GM19193 (cell line): ENCODE measurements around the gene FBXL17.

Experiments used
- POLR2A ChIP-seq: IDR thresholded peaks from 4 replicates; pipeline ENCODE4 v1.6.1; 2011; ENCODE audit not compliant: insufficient read depth, insufficient read length; ENCODE audit errors: extremely low read depth

FBXL17 gene

GRCh38 chr5:107971846-107972245, 410.1 kb downstream of the FBXL17 start:
- no peak for TF ChIP-seq POLR2A

GRCh38 chr5:107969847-107970246, 412.1 kb downstream of the FBXL17 start:
- TF ChIP-seq POLR2A, result no peak

- TF ChIP-seq POLR2A, result no peak
These were observed 412.9 kb downstream of the FBXL17 start for GRCh38 chr5:107968998-107969397.

GRCh38 chr5:107968406-107968843, 413.5 kb downstream of the FBXL17 start:
- TF ChIP-seq POLR2A, result no peak

GRCh38 chr5:107966201-107966600, 415.7 kb downstream of the FBXL17 start:
- TF ChIP-seq POLR2A, result no peak

- TF ChIP-seq POLR2A, result no peak
These were observed 417.2 kb downstream of the FBXL17 start for GRCh38 chr5:107964722-107965121.

- no peak for TF ChIP-seq POLR2A
These were observed 422.2 kb downstream of the FBXL17 start for GRCh38 chr5:107959573-107960279.

- no peak for TF ChIP-seq POLR2A
These were observed 423.0 kb downstream of the FBXL17 start for GRCh38 chr5:107958861-107959260.

- no peak for TF ChIP-seq POLR2A
These were observed 423.5 kb downstream of the FBXL17 start for GRCh38 chr5:107958432-107958831.

- TF ChIP-seq POLR2A, result no peak
These were observed 424.8 kb downstream of the FBXL17 start for GRCh38 chr5:107957051-107957450.

- TF ChIP-seq POLR2A, result no peak
These were observed 426.6 kb downstream of the FBXL17 start for GRCh38 chr5:107955321-107955720.

GRCh38 chr5:107954254-107954653, 427.6 kb downstream of the FBXL17 start:
- no peak for TF ChIP-seq POLR2A

- TF ChIP-seq POLR2A, result no peak
These were observed 429.4 kb downstream of the FBXL17 start for GRCh38 chr5:107952450-107952849.

GRCh38 chr5:107951309-107951708, 430.6 kb downstream of the FBXL17 start:
- no peak for TF ChIP-seq POLR2A

- no peak for TF ChIP-seq POLR2A
These were observed 431.1 kb downstream of the FBXL17 start for GRCh38 chr5:107950776-107951175.

- no peak for TF ChIP-seq POLR2A
These were observed 432.1 kb downstream of the FBXL17 start for GRCh38 chr5:107949688-107950341.
